Osteoblast (primary cell): ENCODE measurements around the gene CD2. TPM values are rescaled to one million over a fixed set of nuclear protein-coding genes. Genes with fewer than 3 reads are reported as not detected.

ENCODE experiments used
- DNase-seq: peaks from one replicate; pipeline ENCODE4 v3.0.0; 2011; ENCODE audit warnings: low spot score, mixed read lengths; ENCODE audit not compliant: insufficient read length; ENCODE audit errors: missing footprints
- H2AFZ ChIP-seq: 2 replicates; pipeline ENCODE4 v1.6.0; 2011; ENCODE audit warnings: mild to moderate bottlenecking, low read length
- H3K27ac ChIP-seq: 2 replicates; pipeline ENCODE4 v1.5.1; 2011; ENCODE audit warnings: mild to moderate bottlenecking, low read depth, low read length, moderate library complexity
- H3K27me3 ChIP-seq: 2 replicates; pipeline ENCODE4 v1.6.0; 2012; ENCODE audit warnings: mild to moderate bottlenecking, control low read depth, inconsistent platforms, low read length, moderate library complexity; ENCODE audit not compliant: insufficient read depth
- H3K36me3 ChIP-seq: 2 replicates; pipeline ENCODE4 v1.5.1; 2011; ENCODE audit warnings: mild to moderate bottlenecking, low read length, control low read depth, moderate library complexity; ENCODE audit not compliant: insufficient read depth
- H3K4me1 ChIP-seq: 2 replicates; pipeline ENCODE4 v1.5.1; 2011; ENCODE audit warnings: mild to moderate bottlenecking, low read length, control low read depth, moderate library complexity; ENCODE audit not compliant: insufficient read depth
- H3K4me2 ChIP-seq: 2 replicates; pipeline ENCODE4 v1.6.0; 2011; ENCODE audit warnings: mild to moderate bottlenecking, low read length; ENCODE audit not compliant: insufficient read depth
- H3K4me3 ChIP-seq: fragments of 200-600 bp; sonication (generic); 3 replicates; pipeline ENCODE4 v1.5.1; 2012; ENCODE audit warnings: mild to moderate bottlenecking, low read length, inconsistent platforms; ENCODE audit not compliant: insufficient read depth
- H3K79me2 ChIP-seq: 2 replicates; pipeline ENCODE4 v1.6.0; 2012; ENCODE audit warnings: mild to moderate bottlenecking, low read length, control low read depth, inconsistent platforms; ENCODE audit not compliant: insufficient read depth
- H3K9me3 ChIP-seq: 2 replicates; pipeline ENCODE4 v1.5.1; 2011; ENCODE audit warnings: low read depth, low read length, control low read depth
- H4K20me1 ChIP-seq: 2 replicates; pipeline ENCODE4 v1.6.0; 2012; ENCODE audit warnings: mild to moderate bottlenecking, low read length, control low read depth; ENCODE audit not compliant: insufficient read depth
- total RNA-seq: library from RNA; depleted of rRNA; stranded (reverse); fragments of >200 nt; gene quantifications from 2 replicates; pipeline ENCODE4 v1.2.3, GENCODE V29; 2012
- TF ChIP-seq, protein P1 (sequence below): IDR thresholded peaks from 2 replicates; pipeline ENCODE4 v1.5.1; 2011; ENCODE audit warnings: mild to moderate bottlenecking, low read depth, low read length, moderate library complexity; ENCODE audit errors: extremely low read depth

Gene CD2
- total RNA-seq, 1 donor: not detected

DNA sequence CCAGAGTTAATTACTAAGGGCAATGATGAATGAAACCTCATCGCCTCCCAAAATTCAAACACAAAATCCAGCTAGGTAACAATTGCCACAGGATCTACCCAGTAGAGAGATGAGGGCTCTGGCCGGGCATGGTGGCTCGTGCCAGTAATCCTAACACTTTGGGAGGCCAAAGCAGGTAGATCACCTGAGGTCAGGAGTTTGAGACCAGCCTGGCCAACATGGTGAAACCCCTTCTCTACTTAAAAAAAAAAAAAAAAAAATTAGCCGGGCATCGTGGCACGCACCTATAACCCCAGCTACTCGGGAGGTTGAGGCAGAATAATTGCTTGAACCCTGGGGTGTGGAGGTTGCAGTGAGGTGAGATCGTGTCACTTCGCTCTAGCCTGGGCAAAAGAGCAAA, 15.8 kb downstream of the CD2 start:
- Histone ChIP-seq H3K4me1 (no peaks in the 10 kb centered on the region), H3K27me3 (peaks cover 7% of the 10 kb centered on the region), H3K27ac (no peak overlapping the region), H2AFZ (no peak overlapping the region), H3K4me2 (no peak overlapping the region), H3K36me3 (no peaks in the 10 kb centered on the region), H3K4me3 (no peak overlapping the region), H4K20me1 (no peaks in the 10 kb centered on the region), H3K79me2 (no peaks in the 10 kb centered on the region), H3K9me3 (no peaks in the 10 kb centered on the region)
- no peak for DNase-seq
- TF ChIP-seq, protein P1, sequence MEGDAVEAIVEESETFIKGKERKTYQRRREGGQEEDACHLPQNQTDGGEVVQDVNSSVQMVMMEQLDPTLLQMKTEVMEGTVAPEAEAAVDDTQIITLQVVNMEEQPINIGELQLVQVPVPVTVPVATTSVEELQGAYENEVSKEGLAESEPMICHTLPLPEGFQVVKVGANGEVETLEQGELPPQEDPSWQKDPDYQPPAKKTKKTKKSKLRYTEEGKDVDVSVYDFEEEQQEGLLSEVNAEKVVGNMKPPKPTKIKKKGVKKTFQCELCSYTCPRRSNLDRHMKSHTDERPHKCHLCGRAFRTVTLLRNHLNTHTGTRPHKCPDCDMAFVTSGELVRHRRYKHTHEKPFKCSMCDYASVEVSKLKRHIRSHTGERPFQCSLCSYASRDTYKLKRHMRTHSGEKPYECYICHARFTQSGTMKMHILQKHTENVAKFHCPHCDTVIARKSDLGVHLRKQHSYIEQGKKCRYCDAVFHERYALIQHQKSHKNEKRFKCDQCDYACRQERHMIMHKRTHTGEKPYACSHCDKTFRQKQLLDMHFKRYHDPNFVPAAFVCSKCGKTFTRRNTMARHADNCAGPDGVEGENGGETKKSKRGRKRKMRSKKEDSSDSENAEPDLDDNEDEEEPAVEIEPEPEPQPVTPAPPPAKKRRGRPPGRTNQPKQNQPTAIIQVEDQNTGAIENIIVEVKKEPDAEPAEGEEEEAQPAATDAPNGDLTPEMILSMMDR: no peak

- no peaks in the 10 kb centered on the region for H3K79me2 ChIP-seq
- H3K4me3 ChIP-seq: no peak overlapping the region
- no peaks in the 10 kb centered on the region for H3K9me3 ChIP-seq
- TF ChIP-seq, protein P1: no peak
- H3K27me3 ChIP-seq: peaks cover 7% of the 10 kb centered on the region
- H3K36me3 ChIP-seq: no peaks in the 10 kb centered on the region
- no peak for DNase-seq
- H3K4me1 ChIP-seq: no peaks in the 10 kb centered on the region
- no peak overlapping the region for H3K27ac ChIP-seq
- H2AFZ ChIP-seq: no peak overlapping the region
- no peaks in the 10 kb centered on the region for H4K20me1 ChIP-seq
- no peak overlapping the region for H3K4me2 ChIP-seq
Observed at GRCh38 chr1:116770625-116771024, 16.4 kb downstream of the CD2 start.

DNA sequence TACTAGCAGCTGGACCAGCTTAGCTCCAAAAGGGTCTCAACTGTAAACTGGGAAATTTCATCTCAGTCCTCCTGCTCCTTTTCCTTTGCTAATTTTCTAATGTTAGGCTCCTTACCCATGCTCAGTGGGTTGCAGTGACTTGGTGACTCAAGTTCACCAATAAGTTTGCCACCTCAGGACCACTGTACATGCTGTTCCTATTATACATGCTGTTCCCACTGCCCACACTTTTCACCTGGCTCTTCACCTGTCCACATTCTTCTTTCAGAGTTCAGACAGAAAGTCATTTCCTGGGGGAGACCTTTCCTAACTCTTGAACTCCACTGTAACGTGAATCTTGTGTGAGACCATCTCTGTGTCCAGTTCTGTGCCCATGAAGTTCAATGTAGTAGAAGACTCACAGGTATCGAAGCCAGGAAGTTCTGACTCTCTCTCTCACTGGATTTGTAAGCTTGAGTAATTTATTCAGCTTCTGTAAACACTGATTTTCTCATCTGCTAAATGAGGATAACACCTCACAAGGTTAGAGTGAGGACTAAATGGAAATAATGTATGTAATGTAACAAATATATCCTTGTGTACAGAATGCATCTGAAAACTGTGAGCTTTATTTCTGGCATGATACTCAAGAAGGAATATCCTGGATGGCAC, 17.9 kb downstream of the CD2 start:
- Histone ChIP-seq H3K36me3 (no peaks in the 10 kb centered on the region), H3K27ac (no peak overlapping the region), H3K4me1 (peaks cover under 1% of the 10 kb centered on the region), H3K4me3 (no peak overlapping the region), H3K79me2 (no peaks in the 10 kb centered on the region), H2AFZ (no peak overlapping the region), H3K27me3 (peaks cover 7% of the 10 kb centered on the region), H3K4me2 (no peak overlapping the region), H4K20me1 (no peaks in the 10 kb centered on the region), H3K9me3 (no peaks in the 10 kb centered on the region)
- no peak for DNase-seq
- TF ChIP-seq, protein P1: no peak

DNA sequence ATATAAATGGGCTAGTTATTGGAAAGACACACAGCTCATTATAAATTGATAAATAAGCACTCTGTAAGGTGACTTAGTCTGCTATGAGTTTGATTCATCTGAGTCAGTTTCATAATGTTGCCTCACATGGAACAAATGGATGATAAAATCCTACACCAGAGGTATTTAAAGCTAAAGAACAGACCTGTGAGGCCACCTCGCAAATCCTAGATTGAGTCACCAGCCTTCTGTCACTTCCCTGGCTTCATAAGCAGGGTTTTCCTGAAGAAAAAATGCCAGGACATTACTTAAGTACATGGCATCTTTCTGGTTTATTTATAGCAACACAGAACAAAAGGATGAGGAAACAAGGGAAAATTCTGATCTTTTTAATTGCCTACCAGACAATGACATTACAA, 18.4 kb downstream of the CD2 start:
- peaks cover 5% of the 10 kb centered on the region for H3K4me1 ChIP-seq
- H3K4me3 ChIP-seq: no peak overlapping the region
- H3K79me2 ChIP-seq: no peaks in the 10 kb centered on the region
- no peaks in the 10 kb centered on the region for H3K9me3 ChIP-seq
- H4K20me1 ChIP-seq: no peaks in the 10 kb centered on the region
- no peak for DNase-seq
- TF ChIP-seq, protein P1: no peak
- no peak overlapping the region for H3K4me2 ChIP-seq
- H2AFZ ChIP-seq: no peak overlapping the region
- no peaks in the 10 kb centered on the region for H3K36me3 ChIP-seq
- no peak overlapping the region for H3K27ac ChIP-seq
- H3K27me3 ChIP-seq: peaks cover 7% of the 10 kb centered on the region
